Subcutaneous abdominal adipose tissue (tissue), 5 donors: ENCODE results near the gene IFT25.

Source experiments
- H3K27ac ChIP-seq: one replicate; pipeline ENCODE4 v1.7.0; 2013; ENCODE audit warnings: low read depth, mild to moderate bottlenecking, inconsistent platforms, low read length, moderate library complexity
- H3K27me3 ChIP-seq, 5 donors: one replicate each; pipeline ENCODE4 v1.7.0; 2013; ENCODE audit warnings: low read length in 5 of 5, inconsistent platforms in 1 of 5; ENCODE audit not compliant: control insufficient read depth in 5 of 5, insufficient read depth in 4 of 5
- H3K36me3 ChIP-seq, 5 donors: one replicate each; pipeline ENCODE4 v1.7.0; 2013; ENCODE audit warnings: low read length in 5 of 5; ENCODE audit not compliant: control insufficient read depth in 5 of 5, insufficient read depth in 5 of 5
- H3K4me1 ChIP-seq, 5 donors: one replicate each; pipeline ENCODE4 v1.7.0; 2013; ENCODE audit warnings: low read length in 5 of 5, mild to moderate bottlenecking in 3 of 5, moderate library complexity in 1 of 5; ENCODE audit not compliant: control insufficient read depth in 5 of 5, insufficient read depth in 5 of 5
- H3K4me3 ChIP-seq, 5 donors: one replicate each; pipeline ENCODE4 v1.7.0; 2013; ENCODE audit warnings: low read length in 5 of 5, low read depth in 1 of 5
- H3K9ac ChIP-seq, 5 donors: one replicate each; pipeline ENCODE4 v1.7.0; 2013; ENCODE audit warnings: low read length in 5 of 5, mild to moderate bottlenecking in 4 of 5, moderate library complexity in 3 of 5
- H3K9me3 ChIP-seq, 5 donors: one replicate each; pipeline ENCODE4 v1.7.0; 2013; ENCODE audit warnings: low read length in 5 of 5; ENCODE audit not compliant: control insufficient read depth in 5 of 5
- donor health status: healthy.
- donor health status: healthy.
- donor health status: healthy.
- donor health status: healthy.
- donor health status: healthy.

The IFT25 gene

GRCh38 chr1:53906121-53906520 is 39.4 kb downstream of the IFT25 start:
- Histone ChIP-seq H3K9me3 (no peaks in the 10 kb centered on the region), H3K4me1 (no peaks in the 10 kb centered on the region), H3K36me3 (no peaks in the 10 kb centered on the region), H3K9ac (no peak overlapping the region), H3K27ac (no peak overlapping the region), H3K4me3 (no peak overlapping the region), H3K27me3 (no peaks in the 10 kb centered on the region)

- Histone ChIP-seq H3K27me3 (no peaks in the 10 kb centered on the region), H3K9me3 (no peaks in the 10 kb centered on the region), H3K4me1 (no peaks in the 10 kb centered on the region), H3K27ac (no peak overlapping the region), H3K9ac (no peak overlapping the region), H3K36me3 (no peaks in the 10 kb centered on the region), H3K4me3 (no peak overlapping the region)
Observed at GRCh38 chr1:53905509-53905908, 40.0 kb downstream of the IFT25 start.

- H3K27ac ChIP-seq = no peak overlapping the region
- no peaks in the 10 kb centered on the region for H3K36me3 ChIP-seq
- no peak overlapping the region for H3K4me3 ChIP-seq
- H3K27me3 ChIP-seq = no peaks in the 10 kb centered on the region
- H3K4me1 ChIP-seq = peaks cover 0 to 18% (median 10%) of the 10 kb centered on the region in 5 donors
- H3K9me3 ChIP-seq = no peaks in the 10 kb centered on the region
- H3K9ac ChIP-seq = no peak overlapping the region
Observed at GRCh38 chr1:53902235-53903138, 43.0 kb downstream of the IFT25 start.

GRCh38 chr1:53899708-53900107 is 45.8 kb downstream of the IFT25 start:
- Histone ChIP-seq H3K36me3 (no peaks in the 10 kb centered on the region), H3K4me1 (peaks cover 0 to 30% (median 16%) of the 10 kb centered on the region in 5 donors), H3K4me3 (no peak overlapping the region), H3K9me3 (no peaks in the 10 kb centered on the region), H3K27me3 (no peaks in the 10 kb centered on the region), H3K9ac (no peak overlapping the region), H3K27ac (no peak overlapping the region)

- peak overlapping the region in 1 of 5 donors; percentile 44 for H3K9ac ChIP-seq
- H3K4me3 ChIP-seq = no peak overlapping the region
- H3K4me1 ChIP-seq = peaks cover 0 to 30% (median 16%) of the 10 kb centered on the region in 5 donors
- no peaks in the 10 kb centered on the region for H3K36me3 ChIP-seq
- H3K27me3 ChIP-seq = no peaks in the 10 kb centered on the region
- no peaks in the 10 kb centered on the region for H3K9me3 ChIP-seq
- no peak overlapping the region for H3K27ac ChIP-seq
Observed at GRCh38 chr1:53899206-53899628, 46.3 kb downstream of the IFT25 start.

- H3K36me3 ChIP-seq = no peaks in the 10 kb centered on the region
- H3K4me3 ChIP-seq = no peak overlapping the region
- H3K9me3 ChIP-seq = no peaks in the 10 kb centered on the region
- H3K27ac ChIP-seq = no peak overlapping the region
- H3K27me3 ChIP-seq = no peaks in the 10 kb centered on the region
- no peak overlapping the region for H3K9ac ChIP-seq
- H3K4me1 ChIP-seq = peaks cover 0 to 33% (median 16%) of the 10 kb centered on the region in 5 donors
Observed at GRCh38 chr1:53896635-53897229, 48.8 kb downstream of the IFT25 start.

GRCh38 chr1:53895421-53895820 is 50.1 kb downstream of the IFT25 start:
- no peak overlapping the region for H3K27ac ChIP-seq
- H3K9ac ChIP-seq = no peak overlapping the region
- no peaks in the 10 kb centered on the region for H3K36me3 ChIP-seq
- H3K9me3 ChIP-seq = no peaks in the 10 kb centered on the region
- no peak overlapping the region for H3K4me3 ChIP-seq
- peaks cover under 1 to 40% (median 21%) of the 10 kb centered on the region in 5 donors for H3K4me1 ChIP-seq
- H3K27me3 ChIP-seq = no peaks in the 10 kb centered on the region

- peaks cover 2 to 44% (median 25%) of the 10 kb centered on the region in 5 donors for H3K4me1 ChIP-seq
- no peak overlapping the region for H3K4me3 ChIP-seq
- no peaks in the 10 kb centered on the region for H3K9me3 ChIP-seq
- H3K36me3 ChIP-seq = no peaks in the 10 kb centered on the region
- H3K27ac ChIP-seq = no peak overlapping the region
- H3K9ac ChIP-seq = no peak overlapping the region
- H3K27me3 ChIP-seq = no peaks in the 10 kb centered on the region
Observed at GRCh38 chr1:53894644-53895043, 50.9 kb downstream of the IFT25 start.

GRCh38 chr1:53893999-53894636 is 51.4 kb downstream of the IFT25 start, which contains the start of gene DIO1:
TSS of gene DIO1 (plus strand) at chr1:53894187. CDS start at chr1:53894211, 24 bp downstream.
- H3K4me3 ChIP-seq = no peak within 1 kb of the TSS
- H3K36me3 ChIP-seq = no peaks in the 10 kb centered on the region
- H3K4me1 ChIP-seq = peaks cover 2 to 42% (median 22%) of the 10 kb centered on the region in 5 donors
- H3K9ac ChIP-seq = no peak within 1 kb of the TSS
- H3K27me3 ChIP-seq = no peaks in the 10 kb centered on the region
- H3K9me3 ChIP-seq = no peaks in the 10 kb centered on the region
- no peak within 1 kb of the TSS for H3K27ac ChIP-seq

GRCh38 chr1:53892911-53893310 is 52.6 kb downstream of the IFT25 start:
- Histone ChIP-seq H3K9ac (no peak overlapping the region), H3K27me3 (no peaks in the 10 kb centered on the region), H3K36me3 (no peaks in the 10 kb centered on the region), H3K4me1 (peaks cover 2 to 43% (median 25%) of the 10 kb centered on the region in 5 donors), H3K9me3 (no peaks in the 10 kb centered on the region), H3K27ac (no peak overlapping the region), H3K4me3 (no peak overlapping the region)
